GM23248 (cell line): ENCODE measurements around the gene SLIT3.

Experiments used
- EZH2 ChIP-seq: fragments of 200-600 bp; sonication (generic); IDR thresholded peaks from 2 replicates; pipeline ENCODE4 v1.6.1; 2018; ENCODE audit warnings: antibody characterized with exemption, mild to moderate bottlenecking; ENCODE audit not compliant: insufficient read depth, poor library complexity, severe bottlenecking
- EZH2phosphoT487 ChIP-seq: fragments of 200-600 bp; sonication (generic); IDR thresholded peaks from 2 replicates; pipeline ENCODE4 v1.6.1; 2018; ENCODE audit warnings: antibody characterized with exemption, moderate library complexity, mild to moderate bottlenecking, low read depth; ENCODE audit not compliant: insufficient read depth

- TF ChIP-seq EZH2 (no peak), EZH2phosphoT487 (no peak)
Measured at GRCh38 chr5:168645195-168645594, 655.7 kb downstream of the SLIT3 start.
